K562 (cell line): ENCODE measurements around the gene ZBTB7A. TPM values are rescaled to one million over a fixed set of nuclear protein-coding genes. Genes with fewer than 3 reads are reported as not detected.
A peak's percentile ranks its signal among the peaks of the same experiment; 100 is the strongest.

Experiments used
- CBX3 ChIP-seq, 2 experiments: IDR thresholded peaks; 1 replicate in 1 of 2; 2 replicates in 1 of 2; pipeline ENCODE4 v1.6.1; 2012; ENCODE audit warnings: inconsistent platforms in 2 of 2, low read length in 2 of 2, borderline replicate concordance in 1 of 2, control low read depth in 1 of 2
- CEBPB ChIP-seq: fragments of 450-650 bp; IDR thresholded peaks from 2 replicates; pipeline ENCODE4 v1.6.1; 2016; ENCODE audit warnings: missing genetic modification characterization, missing compliant biosample characterization
- CHAMP1 ChIP-seq: fragments of 450-650 bp; IDR thresholded peaks from 2 replicates; pipeline ENCODE4 v1.6.1; 2016; ENCODE audit warnings: mild to moderate bottlenecking
- CSDE1 ChIP-seq, 2 experiments: fragments of 450-650 bp; IDR thresholded peaks; 2 replicates each; pipeline ENCODE4 v1.6.1; 2016; ENCODE audit warnings: mild to moderate bottlenecking in 1 of 2
- EGR1 ChIP-seq: fragments of 450-650 bp; conservative IDR thresholded peaks from 2 replicates; pipeline ENCODE4 v1.6.1; 2017; ENCODE audit warnings: mild to moderate bottlenecking
- ETS1 ChIP-seq: conservative IDR thresholded peaks from 2 replicates; pipeline ENCODE4 v1.6.1; 2011; ENCODE audit warnings: low read depth, mild to moderate bottlenecking, low read length; ENCODE audit not compliant: control insufficient read depth
- ETV5 ChIP-seq: sonication (generic); formaldehyde crosslinking; IDR thresholded peaks from 2 replicates; pipeline ENCODE4 v1.4.0; 2020; ENCODE audit warnings: low read depth, mild to moderate bottlenecking, missing genetic modification reagents
- GATA2 ChIP-seq: sonication (generic); formaldehyde crosslinking; IDR thresholded peaks from 2 replicates; pipeline ENCODE4 v1.4.0; 2020; ENCODE audit warnings: mild to moderate bottlenecking, missing genetic modification reagents
- GATAD2A ChIP-seq: fragments of 450-650 bp; IDR thresholded peaks from 2 replicates; pipeline ENCODE4 v1.6.1; 2017
- HCFC1 ChIP-seq: IDR thresholded peaks from 2 replicates; pipeline ENCODE4 v1.6.1; 2012; ENCODE audit warnings: low read depth, low read length, improper control_type of control experiment
- HDGF ChIP-seq: fragments of 450-650 bp; IDR thresholded peaks from 2 replicates; pipeline ENCODE4 v1.6.1; 2016
- HSF4 ChIP-seq: fragments of 250-450 bp; sonication (Bioruptor Pico); IDR thresholded peaks from 2 replicates; pipeline ENCODE4 v2.1.2; 2022; ENCODE audit warnings: mild to moderate bottlenecking, moderate library complexity, borderline replicate concordance
- KLF13 ChIP-seq: fragments of 450-650 bp; IDR thresholded peaks from 2 replicates; pipeline ENCODE4 v1.6.1; 2016; ENCODE audit warnings: missing genetic modification characterization, low read depth, mild to moderate bottlenecking, missing compliant biosample characterization, moderate library complexity, borderline replicate concordance
- NFIX ChIP-seq: fragments of 250-450 bp; sonication (Bioruptor Pico); IDR thresholded peaks from 2 replicates; pipeline ENCODE4 v1.4.0; 2020; ENCODE audit warnings: low read depth, mild to moderate bottlenecking, moderate library complexity
- NR4A1 ChIP-seq, 2 experiments: fragments of 250-450 bp in 1 of 2; fragments of 450-650 bp in 1 of 2; sonication (Bioruptor Pico) in 1 of 2; IDR thresholded peaks; 2 replicates each; pipeline versions ENCODE4 v1.4.0 to v1.6.1; 2016 to 2020; ENCODE audit warnings: mild to moderate bottlenecking in 2 of 2, missing compliant biosample characterization in 1 of 2, missing genetic modification characterization in 1 of 2, moderate library complexity in 1 of 2
- PKNOX1 ChIP-seq: fragments of 450-650 bp; IDR thresholded peaks from 2 replicates; pipeline ENCODE4 v1.6.1; 2016
- PPARD ChIP-seq: fragments of 250-450 bp; sonication (Bioruptor Pico); IDR thresholded peaks from 2 replicates; pipeline ENCODE4 v1.8.0; 2022; ENCODE audit warnings: inconsistent platforms, mild to moderate bottlenecking, moderate library complexity
- PYGO2 ChIP-seq: fragments of 450-650 bp; IDR thresholded peaks from 2 replicates; pipeline ENCODE4 v1.6.1; 2016; ENCODE audit warnings: mild to moderate bottlenecking, missing genetic modification characterization, moderate library complexity, missing compliant biosample characterization
- SNRNP70 ChIP-seq: fragments of 200-400 bp; formaldehyde crosslinking; optimal IDR thresholded peaks from 2 replicates; pipeline ENCODE3; 2017; ENCODE audit warnings: low read depth, low read length
- TCF3 ChIP-seq: sonication (generic); formaldehyde crosslinking; IDR thresholded peaks from 2 replicates; pipeline ENCODE4 v1.4.0; 2020; ENCODE audit warnings: mild to moderate bottlenecking, missing genetic modification reagents
- TFAM ChIP-seq: fragments of 250-450 bp; sonication (Bioruptor Pico); conservative IDR thresholded peaks from 2 replicates; pipeline ENCODE4 v1.5.0; 2021; ENCODE audit warnings: mild to moderate bottlenecking, moderate library complexity
- ZBTB9 ChIP-seq: fragments of 450-650 bp; formaldehyde crosslinking; IDR thresholded peaks from 2 replicates; pipeline ENCODE4 v1.4.0; 2020; ENCODE audit warnings: mild to moderate bottlenecking, moderate library complexity
- ZFPM2 ChIP-seq: fragments of 250-450 bp; sonication (Bioruptor Pico); IDR thresholded peaks from 2 replicates; pipeline ENCODE4 v1.5.1; 2022; ENCODE audit warnings: mild to moderate bottlenecking
- ZNF316 ChIP-seq: fragments of 450-650 bp; IDR thresholded peaks from 2 replicates; pipeline ENCODE4 v1.6.1; 2016
- polyA plus RNA-seq, 8 experiments: library from polyadenylated mRNA; depleted of rRNA in 4 of 8; stranded (reverse) in 5 of 8; unstranded in 3 of 8; fragments of >200 nt; fragmentation: Nextera tagmentation in 2 of 8; fragmentation: Illumina TruSeq in 1 of 8; extraction: Ambion mirVana in 2 of 8; extraction: Trizol in 1 of 8; gene quantifications; 2 replicates each; pipeline versions ENCODE4 v1.2.1 to v1.2.3, GENCODE V29; 2011 to 2014; ENCODE audit warnings: inconsistent platforms in 1 of 8, missing spikeins in 1 of 8
- total RNA-seq, 7 experiments: library from RNA; depleted of rRNA in 6 of 7; stranded (reverse); fragments of >200 nt in 6 of 7; fragmentation: Illumina TruSeq in 2 of 7; extraction: Trizol in 2 of 7; gene quantifications; 2 replicates each; pipeline versions ENCODE4 v1.2.1 to v1.2.3, GENCODE V29; 2011 to 2021; ENCODE audit warnings: low replicate concordance in 1 of 7

ZBTB7A gene
- total and polyA plus RNA-seq, 9 of the 15 experiments (the other 6 are each of a cell fraction or from before 2014, with no cell fraction given): 0.11 to 34.0 (median 4.6) TPM

GRCh38 chr19:4081441-4082129, 14.9 kb upstream of the ZBTB7A start (continued):
- no peak for TF ChIP-seq ETS1
- no peak for TF ChIP-seq TCF3 (CRISPR knock-in tag)
- TF ChIP-seq KLF13 (tag): no peak
- peak; percentile 35 for TF ChIP-seq EGR1
- TF ChIP-seq GATAD2A: peak; percentile 96
- no peak for TF ChIP-seq SNRNP70
- TF ChIP-seq PYGO2: no peak
- no peak for TF ChIP-seq ZBTB9 (CRISPR knock-in tag)
- 0 out of 2 replicates have a peak, but pooled peaks have one; percentile 66 for TF ChIP-seq HDGF
- no peak for TF ChIP-seq GATA2 (CRISPR knock-in tag)
- no peak for TF ChIP-seq HSF4 (CRISPR knock-in tag)
- TF ChIP-seq CBX3 (IDR thresholded peaks at IDR 0.05; ENCODE audit: borderline replicate concordance in 1 of 2, low read length in 2 of 2): no peak
- no peak for TF ChIP-seq TFAM
- TF ChIP-seq NFIX (CRISPR knock-in tag): no peak
- no peak for TF ChIP-seq NR4A1 (CRISPR knock-in tag; IDR thresholded peaks at IDR 0.05)
- no peak for TF ChIP-seq NR4A1 (tag; IDR thresholded peaks at IDR 0.05)
- no peak for TF ChIP-seq HCFC1
- no peak for TF ChIP-seq ETV5
- no peak for TF ChIP-seq CEBPB (tag)
- no peak for TF ChIP-seq ZNF316
- no peak for TF ChIP-seq CHAMP1
- no peak for TF ChIP-seq PPARD (CRISPR knock-in tag)
- no peak for TF ChIP-seq CSDE1 (IDR thresholded peaks at IDR 0.05)
- no peak for TF ChIP-seq ZFPM2
- peak; percentile 88 for TF ChIP-seq PKNOX1
